ENCODE results near the gene NUP205. TPM values are rescaled to one million over a fixed set of nuclear protein-coding genes. Genes with fewer than 3 reads are reported as not detected.
A peak's percentile ranks its signal among the peaks of the same experiment; 100 is the strongest.
"Not testable (repeated sequence)": the region's sequence is repeated elsewhere in the genome, so short reads cannot be mapped to it uniquely, and the experiment has no call there.

The NUP205 gene
- total RNA-seq, 2 experiments from 2014 or later: 140 to 145 TPM

GRCh38 chr7:135666846-135667245, 109.1 kb downstream of the NUP205 start:
- DNase-seq (no peak), ATAC-seq (no peak)
- Mint-ChIP-seq H3K9me3 (peaks cover 1% of the 10 kb centered on the region), H3K4me3 (no peak overlapping the region), H3K27me3 (no peaks in the 10 kb centered on the region), H3K4me1 (ENCODE audit: low read depth) (peaks cover 58% of the 10 kb centered on the region), H3K36me3 (ENCODE audit: low read depth) (peaks cover 20% of the 10 kb centered on the region), H3K27ac (no peak overlapping the region)
- intact Hi-C loops (cut with micrococcal nuclease): no loop called here
- CTCF ChIA-PET: no interaction called here
- no peak for TF ChIP-seq CTCF (IDR thresholded peaks at IDR 0.05)
- POLR2A ChIA-PET: no interaction called here

GRCh38 chr7:135667626-135668025, 109.9 kb downstream of the NUP205 start:
- H3K27me3 Mint-ChIP-seq; H3K27ac Mint-ChIP-seq; H3K9me3 Mint-ChIP-seq; intact Hi-C loops (cut with micrococcal nuclease); DNase-seq; ATAC-seq; H3K4me3 Mint-ChIP-seq; POLR2A ChIA-PET; CTCF ChIA-PET: not testable (repeated sequence)
- H3K4me1 Mint-ChIP-seq (ENCODE audit: low read depth): peaks cover 55% of the 10 kb centered on the region
- H3K36me3 Mint-ChIP-seq (ENCODE audit: low read depth): peaks cover 18% of the 10 kb centered on the region

GRCh38 chr7:135668852-135669395, 111.2 kb downstream of the NUP205 start:
- H3K27me3 Mint-ChIP-seq; H3K27ac Mint-ChIP-seq; DNase-seq; POLR2A ChIA-PET; H3K9me3 Mint-ChIP-seq; H3K4me3 Mint-ChIP-seq; intact Hi-C loops (cut with micrococcal nuclease); ATAC-seq; CTCF ChIA-PET: not testable (repeated sequence)
- Mint-ChIP-seq H3K4me1 (ENCODE audit: low read depth) (peaks cover 50% of the 10 kb centered on the region), H3K36me3 (ENCODE audit: low read depth) (peaks cover 18% of the 10 kb centered on the region)

- peaks cover 1% of the 10 kb centered on the region for H3K9me3 Mint-ChIP-seq
- intact Hi-C loops (cut with micrococcal nuclease): no loop called here
- no peak overlapping the region for H3K4me3 Mint-ChIP-seq
- no peaks in the 10 kb centered on the region for H3K27me3 Mint-ChIP-seq
- POLR2A ChIA-PET: no interaction called here
- no peak for TF ChIP-seq CTCF (IDR thresholded peaks at IDR 0.05)
- peaks cover 20% of the 10 kb centered on the region for H3K36me3 Mint-ChIP-seq (ENCODE audit: low read depth)
- H3K4me1 Mint-ChIP-seq (ENCODE audit: low read depth): peaks cover 43% of the 10 kb centered on the region
- ATAC-seq (no peak), DNase-seq (no peak)
- CTCF ChIA-PET: interaction anchor here (0.8 to 1.0 kb wide), 2 partner anchors 12 to 24 kb away, joined by 3 to 4 read pairs; no protein-coding TSS in a partner anchor
- H3K27ac Mint-ChIP-seq: no peak overlapping the region
These were observed 112.1 kb downstream of the NUP205 start for GRCh38 chr7:135669774-135670173.

- ATAC-seq: no peak
- Mint-ChIP-seq H3K9me3 (peaks cover 1% of the 10 kb centered on the region), H3K27ac (no peak overlapping the region), H3K27me3 (no peaks in the 10 kb centered on the region), H3K36me3 (ENCODE audit: low read depth) (peaks cover 20% of the 10 kb centered on the region), H3K4me3 (no peak overlapping the region), H3K4me1 (ENCODE audit: low read depth) (peaks cover 39% of the 10 kb centered on the region)
- TF ChIP-seq CTCF (IDR thresholded peaks at IDR 0.05): no peak
- POLR2A ChIA-PET: no interaction called here
- CTCF ChIA-PET: interaction anchor here (0.7 to 1.3 kb wide), 5 partner anchors 12 to 339 kb away, joined by 3 to 4 read pairs (median 3); no protein-coding TSS in a partner anchor
- no peak for DNase-seq
- intact Hi-C loops (cut with micrococcal nuclease): no loop called here
These were observed 112.5 kb downstream of the NUP205 start for GRCh38 chr7:135670179-135670578.

GRCh38 chr7:135672560-135673359, 115.0 kb downstream of the NUP205 start:
- peak; percentile 81 for TF ChIP-seq CTCF (IDR thresholded peaks at IDR 0.05)
- ChIA-PET POLR2A (interaction anchor here (0.7 to 2.3 kb wide), 2 partner anchors 10 to 261 kb away, joined by 3 to 10 read pairs; partner anchors contain the start of gene STMP1), CTCF (interaction anchor here (0.7 to 2.7 kb wide), 18 partner anchors 9 to 399 kb away, joined by 3 to 27 read pairs (median 3); partner anchors contain the start of gene STMP1)
- ATAC-seq (peak; percentile 75), DNase-seq (peak; percentile 21)
- Mint-ChIP-seq H3K9me3 (peaks cover 1% of the 10 kb centered on the region), H3K4me3 (no peak overlapping the region), H3K36me3 (ENCODE audit: low read depth) (peaks cover 19% of the 10 kb centered on the region), H3K27ac (no peak overlapping the region), H3K27me3 (no peaks in the 10 kb centered on the region), H3K4me1 (ENCODE audit: low read depth) (peaks cover 23% of the 10 kb centered on the region)
- intact Hi-C loops (cut with micrococcal nuclease): no loop called here
